GM23338 (cell line): ENCODE results near the gene PCCB. TPM values are rescaled to one million over a fixed set of nuclear protein-coding genes. Genes with fewer than 3 reads are reported as not detected.

Experiments
- ATAC-seq: fragments of 200-7000 bp; cut with Tn5 transposase; 3 replicates; pipeline ENCODE4 v1.9.1; 2020
- DNase-seq: peaks from one replicate; pipeline ENCODE4 v3.0.0-alpha.2; 2015; ENCODE audit warnings: low spot score
- H2AFZ ChIP-seq: fragments of 200-600 bp; sonication (generic); 2 replicates; pipeline ENCODE4 v1.8.0; 2016; ENCODE audit warnings: antibody characterized with exemption, mild to moderate bottlenecking, moderate library complexity
- H3F3A ChIP-seq: fragments of 200-600 bp; sonication (generic); replicated peaks from 2 replicates; pipeline ENCODE4 v1.8.0; 2017; ENCODE audit warnings: antibody characterized with exemption, mixed run types, low read depth
- H3K27ac ChIP-seq: fragments of 200-600 bp; sonication (generic); 2 replicates; pipeline ENCODE4 v1.6.1; 2016; ENCODE audit warnings: low read depth
- H3K27me3 ChIP-seq: fragments of 200-600 bp; sonication (generic); 2 replicates; pipeline ENCODE4 v1.8.0; 2016; ENCODE audit warnings: mild to moderate bottlenecking, mixed run types, moderate library complexity; ENCODE audit not compliant: insufficient read depth
- H3K36me3 ChIP-seq: fragments of 200-600 bp; sonication (generic); 2 replicates; pipeline ENCODE4 v1.8.0; 2016; ENCODE audit warnings: mild to moderate bottlenecking; ENCODE audit not compliant: insufficient read depth
- H3K4me1 ChIP-seq: fragments of 200-600 bp; sonication (generic); 2 replicates; pipeline ENCODE4 v1.8.0; 2016; ENCODE audit warnings: mild to moderate bottlenecking, moderate library complexity; ENCODE audit not compliant: insufficient read depth
- H3K4me2 ChIP-seq: fragments of 200-600 bp; sonication (generic); 2 replicates; pipeline ENCODE4 v1.7.1; 2017; ENCODE audit warnings: mixed run types
- H3K4me3 ChIP-seq: fragments of 200-600 bp; sonication (generic); 2 replicates; pipeline ENCODE4 v1.6.1; 2016; ENCODE audit warnings: mixed run types
- H3K79me2 ChIP-seq: fragments of 200-600 bp; sonication (generic); replicated peaks from 2 replicates; pipeline ENCODE4 v1.8.0; 2017; ENCODE audit warnings: mild to moderate bottlenecking; ENCODE audit not compliant: insufficient read depth
- H3K9me2 ChIP-seq: fragments of 200-600 bp; sonication (generic); 2 replicates; pipeline ENCODE4 v1.8.0; 2017; ENCODE audit not compliant: insufficient read depth
- H4K20me1 ChIP-seq: fragments of 200-600 bp; sonication (generic); replicated peaks from 2 replicates; pipeline ENCODE4 v1.8.0; 2017; ENCODE audit warnings: mild to moderate bottlenecking; ENCODE audit not compliant: insufficient read depth
- H3K27ac Mint-ChIP-seq: 2 replicates; pipeline ENCODE4 v1.8.0; 2020; ENCODE audit warnings: inconsistent platforms, mild to moderate bottlenecking, moderate library complexity, mixed read lengths
- H3K27me3 Mint-ChIP-seq: 3 replicates; pipeline ENCODE4 v1.8.0; 2022; ENCODE audit warnings: low read depth, mild to moderate bottlenecking, moderate library complexity, mixed read lengths, inconsistent platforms; ENCODE audit not compliant: insufficient read depth, poor library complexity
- H3K36me3 Mint-ChIP-seq: 3 replicates; pipeline ENCODE4 v1.8.0; 2021; ENCODE audit warnings: low read depth, mild to moderate bottlenecking, inconsistent platforms, moderate library complexity, mixed read lengths
- H3K4me1 Mint-ChIP-seq: 3 replicates; pipeline ENCODE4 v1.8.0; 2020; ENCODE audit warnings: mild to moderate bottlenecking, inconsistent platforms, mixed read lengths
- H3K4me3 Mint-ChIP-seq: 3 replicates; pipeline ENCODE4 v1.8.0; 2021; ENCODE audit warnings: moderate library complexity, mild to moderate bottlenecking, inconsistent platforms, mixed read lengths
- H3K9me3 Mint-ChIP-seq: 3 replicates; pipeline ENCODE4 v1.8.0; 2020; ENCODE audit warnings: moderate library complexity, mild to moderate bottlenecking, inconsistent platforms, mixed read lengths
- CREB1 ChIP-seq: fragments of 250-450 bp; sonication (Bioruptor Pico); IDR thresholded peaks from 2 replicates; pipeline ENCODE4 v1.5.0; 2020; ENCODE audit warnings: low read depth, mild to moderate bottlenecking, moderate library complexity
- CTCF ChIP-seq, 2 experiments: fragments of 200-600 bp in 1 of 2; sonication (generic) in 1 of 2; conservative IDR thresholded peaks; 2 replicates each; pipeline versions ENCODE4 v1.5.1 to v1.6.1; 2016 to 2017; ENCODE audit warnings: antibody characterized with exemption in 2 of 2, low read depth in 2 of 2, mild to moderate bottlenecking in 2 of 2, moderate library complexity in 1 of 2
- ETS1 ChIP-seq: IDR thresholded peaks from 2 replicates; pipeline ENCODE4 v1.6.1; 2016; ENCODE audit warnings: antibody characterized with exemption
- EZH2 ChIP-seq: fragments of 200-600 bp; sonication (generic); IDR thresholded peaks from one replicate; pipeline ENCODE4 v1.8.0; 2017; ENCODE audit warnings: antibody characterized with exemption, mild to moderate bottlenecking, low read depth; ENCODE audit not compliant: unreplicated experiment
- EZH2phosphoT487 ChIP-seq: fragments of 200-600 bp; sonication (generic); IDR thresholded peaks from one replicate; pipeline ENCODE4 v1.8.1; 2018; ENCODE audit warnings: antibody characterized with exemption; ENCODE audit not compliant: unreplicated experiment
- NANOG ChIP-seq: IDR thresholded peaks from 2 replicates; pipeline ENCODE4 v1.6.1; 2016; ENCODE audit warnings: antibody characterized with exemption, borderline replicate concordance
- POLR2AphosphoS5 ChIP-seq: IDR thresholded peaks from 2 replicates; pipeline ENCODE4 v1.6.1; 2016; ENCODE audit warnings: antibody characterized with exemption, low read depth
- REST ChIP-seq: IDR thresholded peaks from one replicate; pipeline ENCODE4 v1.6.1; 2018; ENCODE audit warnings: antibody characterized with exemption; ENCODE audit not compliant: unreplicated experiment
- ZNF114 ChIP-seq: fragments of 250-450 bp; sonication (Bioruptor Pico); IDR thresholded peaks from 2 replicates; pipeline ENCODE4 v1.5.0; 2020; ENCODE audit warnings: mild to moderate bottlenecking, moderate library complexity
- ZNF331 ChIP-seq: fragments of 250-450 bp; sonication (Bioruptor Pico); IDR thresholded peaks from 2 replicates; pipeline ENCODE4 v1.5.0; 2020; ENCODE audit warnings: low read depth, mild to moderate bottlenecking, moderate library complexity
- ZNF462 ChIP-seq: fragments of 250-450 bp; sonication (Bioruptor Pico); IDR thresholded peaks from 2 replicates; pipeline ENCODE4 v1.5.0; 2020; ENCODE audit warnings: mild to moderate bottlenecking, moderate library complexity
- polyA plus RNA-seq: library from polyadenylated mRNA; unstranded; fragments of >200 nt; fragmentation: Nextera tagmentation; extraction: Ambion mirVana; gene quantifications from 2 replicates; pipeline ENCODE4 v1.2.1, GENCODE V29; 2016
- total RNA-seq: library from RNA; depleted of rRNA; stranded (reverse); fragments of >200 nt; shearing (Covaris generic); gene quantifications from 2 replicates; pipeline ENCODE4 v1.2.3, GENCODE V29; 2014

Gene PCCB
- total and polyA plus RNA-seq, 2 experiments from 2014 or later, result 42.7 to 76.8 TPM

- H3K9me2 ChIP-seq, result no peaks in the 10 kb centered on the region
- H3K79me2 ChIP-seq, result no peaks in the 10 kb centered on the region
- TF ChIP-seq REST (no peak), ZNF331 (CRISPR knock-in tag) (no peak), ETS1 (no peak), EZH2phosphoT487 (no peak), EZH2 (no peak), CTCF (conservative IDR thresholded peaks at IDR 0.05; ENCODE audit: low read depth in 2 of 2) (no peak), POLR2AphosphoS5 (no peak), ZNF462 (CRISPR knock-in tag) (no peak), NANOG (no peak), CREB1 (CRISPR knock-in tag) (no peak), ZNF114 (CRISPR knock-in tag) (no peak)
- no peaks in the 10 kb centered on the region for H3K9me3 Mint-ChIP-seq
- H3F3A ChIP-seq, result no peaks in the 10 kb centered on the region
- no peaks in the 10 kb centered on the region for H3K36me3 ChIP-seq
- H3K4me1 Mint-ChIP-seq, result peaks cover 8% of the 10 kb centered on the region; the same call in 2 of the 3 replicates
- H3K4me3 Mint-ChIP-seq, result no peak overlapping the region
- no peak overlapping the region for H2AFZ ChIP-seq
- H4K20me1 ChIP-seq, result no peaks in the 10 kb centered on the region
- peaks cover 4% of the 10 kb centered on the region; the same call in 1 of the 2 replicates for H3K4me1 ChIP-seq
- H3K27me3 Mint-ChIP-seq, result peaks cover 4% of the 10 kb centered on the region
- no peak overlapping the region for H3K4me2 ChIP-seq
- ATAC-seq (no peak), DNase-seq (no peak)
- H3K4me3 ChIP-seq, result no peak overlapping the region
- H3K27ac Mint-ChIP-seq, result no peak overlapping the region
- peaks cover 19% of the 10 kb centered on the region; the same call in 2 of the 3 replicates for H3K36me3 Mint-ChIP-seq
- no peaks in the 10 kb centered on the region for H3K27me3 ChIP-seq
- no peak overlapping the region for H3K27ac ChIP-seq
Measured at GRCh38 chr3:136343446-136343845, 93.3 kb downstream of the PCCB start.
